ENCODE data around the gene WAC.

GRCh38 chr10:28514648-28515047 lies 18.3 kb upstream of the WAC start:
- TF ChIP-seq CTCF (IDR thresholded peaks at IDR 0.05) (no peak), MYC (IDR thresholded peaks at IDR 0.05; ENCODE audit: borderline replicate concordance, low read length) (no peak), CEBPB (IDR thresholded peaks at IDR 0.05) (no peak), POLR2A (IDR thresholded peaks at IDR 0.05; ENCODE audit: low read length) (no peak), KDM1A (IDR thresholded peaks at IDR 0.05; ENCODE audit: low read depth) (no peak), TP53 (CRISPR knock-in tag; IDR thresholded peaks at IDR 0.05) (no peak), FOSL2 (IDR thresholded peaks at IDR 0.05) (no peak), FOSL2 (CRISPR knock-in tag; IDR thresholded peaks at IDR 0.05) (no peak), PBX3 (IDR thresholded peaks at IDR 0.05) (no peak), CHD2 (IDR thresholded peaks at IDR 0.05; ENCODE audit: low read length, partially characterized antibody) (no peak), NR3C1 (IDR thresholded peaks at IDR 0.05) (no peak)
